ENCODE data around the gene CSF3R.

GRCh38 chr1:36508257-36508656, 25.5 kb upstream of the CSF3R start:
- TF ChIP-seq, protein P1, sequence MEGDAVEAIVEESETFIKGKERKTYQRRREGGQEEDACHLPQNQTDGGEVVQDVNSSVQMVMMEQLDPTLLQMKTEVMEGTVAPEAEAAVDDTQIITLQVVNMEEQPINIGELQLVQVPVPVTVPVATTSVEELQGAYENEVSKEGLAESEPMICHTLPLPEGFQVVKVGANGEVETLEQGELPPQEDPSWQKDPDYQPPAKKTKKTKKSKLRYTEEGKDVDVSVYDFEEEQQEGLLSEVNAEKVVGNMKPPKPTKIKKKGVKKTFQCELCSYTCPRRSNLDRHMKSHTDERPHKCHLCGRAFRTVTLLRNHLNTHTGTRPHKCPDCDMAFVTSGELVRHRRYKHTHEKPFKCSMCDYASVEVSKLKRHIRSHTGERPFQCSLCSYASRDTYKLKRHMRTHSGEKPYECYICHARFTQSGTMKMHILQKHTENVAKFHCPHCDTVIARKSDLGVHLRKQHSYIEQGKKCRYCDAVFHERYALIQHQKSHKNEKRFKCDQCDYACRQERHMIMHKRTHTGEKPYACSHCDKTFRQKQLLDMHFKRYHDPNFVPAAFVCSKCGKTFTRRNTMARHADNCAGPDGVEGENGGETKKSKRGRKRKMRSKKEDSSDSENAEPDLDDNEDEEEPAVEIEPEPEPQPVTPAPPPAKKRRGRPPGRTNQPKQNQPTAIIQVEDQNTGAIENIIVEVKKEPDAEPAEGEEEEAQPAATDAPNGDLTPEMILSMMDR (conservative IDR thresholded peaks at IDR 0.05), result no peak
- TF ChIP-seq ZFX (IDR thresholded peaks at IDR 0.05), result no peak
